MCF 10A (cell line): ENCODE data around the gene NECTIN4. TPM values are rescaled to one million over a fixed set of nuclear protein-coding genes. Genes with fewer than 3 reads are reported as not detected.

ENCODE experiments used
- BruUV-seq: library from RNA; stranded (reverse); fragments of 400-500 nt; replicated peaks from 2 replicates; lab custom pipeline; 2021; lab: Mats Ljungman, UMichigan
- CTCF ChIA-PET: fragments of 300-600 bp; sonication (Branson Sonifier 250); formaldehyde crosslinking; extraction: SDS; loops from one replicate; lab custom pipeline; 2021; ENCODE audit warnings: antibody characterized with exemption, inconsistent platforms; lab: Yijun Ruan, JAX
- POLR2A ChIA-PET: fragments of 300-600, 350-650 bp; sonication (Branson Sonifier 250); formaldehyde crosslinking; extraction: SDS; loops from one replicate; lab custom pipeline; 2020; ENCODE audit warnings: antibody characterized with exemption, inconsistent platforms; lab: Yijun Ruan, JAX
- DNase-seq: peaks from one replicate; pipeline ENCODE4 v3.0.0-alpha.2; 2018; ENCODE audit not compliant: unreplicated experiment
- H3K27ac Mint-ChIP-seq: one replicate; pipeline ENCODE4 v1.8.0; 2022; ENCODE audit warnings: mild to moderate bottlenecking, low read depth, mixed read lengths; ENCODE audit not compliant: unreplicated experiment
- H3K27me3 Mint-ChIP-seq: one replicate; pipeline ENCODE4 v1.8.0; 2022; ENCODE audit warnings: mixed read lengths; ENCODE audit not compliant: insufficient read depth, unreplicated experiment
- H3K36me3 Mint-ChIP-seq: one replicate; pipeline ENCODE4 v1.8.0; 2022; ENCODE audit warnings: mild to moderate bottlenecking, moderate library complexity, mixed read lengths; ENCODE audit not compliant: insufficient read depth, unreplicated experiment
- H3K4me1 Mint-ChIP-seq: one replicate; pipeline ENCODE4 v1.8.0; 2022; ENCODE audit warnings: mixed read lengths; ENCODE audit not compliant: insufficient read depth, unreplicated experiment
- H3K4me3 Mint-ChIP-seq: one replicate; pipeline ENCODE4 v1.8.0; 2022; ENCODE audit warnings: mild to moderate bottlenecking, moderate library complexity, mixed read lengths; ENCODE audit not compliant: unreplicated experiment
- H3K9me3 Mint-ChIP-seq: one replicate; pipeline ENCODE4 v1.8.0; 2022; ENCODE audit warnings: mixed read lengths; ENCODE audit not compliant: unreplicated experiment
- intact Hi-C: fragments of 100-400 bp; cut with micrococcal nuclease; formaldehyde crosslinking; loops from 2 replicates; pipeline ENCODE4 v1.14.1; 2022
- total RNA-seq: library from RNA; stranded (reverse); gene quantifications from 2 replicates; pipeline ENCODE4 v1.2.3, GENCODE V29; 2022
- TF ChIP-seq, protein P1 (sequence below): fragments of 200-600 bp; IDR thresholded peaks from one replicate; pipeline ENCODE4 v1.8.0; 2022; ENCODE audit warnings: antibody characterized with exemption, mild to moderate bottlenecking; ENCODE audit not compliant: unreplicated experiment

NECTIN4 gene
- total RNA-seq, 1 experiment from 2014 or later: 7.0 TPM

GRCh38 chr1:161095230-161095629 lies 5.9 kb upstream of the NECTIN4 start:
- Mint-ChIP-seq H3K27ac (no peak overlapping the region), H3K9me3 (no peaks in the 10 kb centered on the region), H3K4me1 (peaks cover 49% of the 10 kb centered on the region), H3K27me3 (no peaks in the 10 kb centered on the region), H3K4me3 (no peak overlapping the region), H3K36me3 (peaks cover 23% of the 10 kb centered on the region)
- no TSS peak for BruUV-seq
- intact Hi-C loops: loop anchor here (5.0 kb wide), 1 partner anchor 258 kb away; no protein-coding TSS in a partner anchor
- TF ChIP-seq, protein P1, sequence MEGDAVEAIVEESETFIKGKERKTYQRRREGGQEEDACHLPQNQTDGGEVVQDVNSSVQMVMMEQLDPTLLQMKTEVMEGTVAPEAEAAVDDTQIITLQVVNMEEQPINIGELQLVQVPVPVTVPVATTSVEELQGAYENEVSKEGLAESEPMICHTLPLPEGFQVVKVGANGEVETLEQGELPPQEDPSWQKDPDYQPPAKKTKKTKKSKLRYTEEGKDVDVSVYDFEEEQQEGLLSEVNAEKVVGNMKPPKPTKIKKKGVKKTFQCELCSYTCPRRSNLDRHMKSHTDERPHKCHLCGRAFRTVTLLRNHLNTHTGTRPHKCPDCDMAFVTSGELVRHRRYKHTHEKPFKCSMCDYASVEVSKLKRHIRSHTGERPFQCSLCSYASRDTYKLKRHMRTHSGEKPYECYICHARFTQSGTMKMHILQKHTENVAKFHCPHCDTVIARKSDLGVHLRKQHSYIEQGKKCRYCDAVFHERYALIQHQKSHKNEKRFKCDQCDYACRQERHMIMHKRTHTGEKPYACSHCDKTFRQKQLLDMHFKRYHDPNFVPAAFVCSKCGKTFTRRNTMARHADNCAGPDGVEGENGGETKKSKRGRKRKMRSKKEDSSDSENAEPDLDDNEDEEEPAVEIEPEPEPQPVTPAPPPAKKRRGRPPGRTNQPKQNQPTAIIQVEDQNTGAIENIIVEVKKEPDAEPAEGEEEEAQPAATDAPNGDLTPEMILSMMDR: no peak
- ChIA-PET POLR2A (interaction anchor here (0.6 to 6.7 kb wide), 8 partner anchors 10 to 85 kb away, joined by 3 to 91 read pairs (median 9); partner anchors contain the start of genes F11R, NIT1, PFDN2 and USF1), CTCF (interaction anchor here (1.4 to 10.3 kb wide), 5 partner anchors 8 to 77 kb away, joined by 4 to 331 read pairs (median 58); partner anchors contain the start of genes ARHGAP30, NECTIN4 and USF1)
- no peak for DNase-seq

- BruUV-seq: no TSS peak
- no peaks in the 10 kb centered on the region for H3K27me3 Mint-ChIP-seq
- H3K4me1 Mint-ChIP-seq: peaks cover 49% of the 10 kb centered on the region
- H3K4me3 Mint-ChIP-seq: no peak overlapping the region
- CTCF ChIA-PET: interaction anchor here (0.7 to 10.3 kb wide), 6 partner anchors 8 to 142 kb away, joined by 3 to 331 read pairs (median 32); partner anchors contain the start of genes ARHGAP30, NECTIN4 and USF1
- no peak overlapping the region for H3K27ac Mint-ChIP-seq
- POLR2A ChIA-PET: interaction anchor here (1.2 to 1.8 kb wide), 2 partner anchors 20 to 74 kb away, joined by 3 to 9 read pairs; partner anchors contain the start of gene F11R
- TF ChIP-seq, protein P1: no peak
- peaks cover 16% of the 10 kb centered on the region for H3K36me3 Mint-ChIP-seq
- intact Hi-C loops: no loop called here
- no peak for DNase-seq
- H3K9me3 Mint-ChIP-seq: no peaks in the 10 kb centered on the region
Measured at GRCh38 chr1:161094481-161094880, 5.1 kb upstream of the NECTIN4 start.

DNA sequence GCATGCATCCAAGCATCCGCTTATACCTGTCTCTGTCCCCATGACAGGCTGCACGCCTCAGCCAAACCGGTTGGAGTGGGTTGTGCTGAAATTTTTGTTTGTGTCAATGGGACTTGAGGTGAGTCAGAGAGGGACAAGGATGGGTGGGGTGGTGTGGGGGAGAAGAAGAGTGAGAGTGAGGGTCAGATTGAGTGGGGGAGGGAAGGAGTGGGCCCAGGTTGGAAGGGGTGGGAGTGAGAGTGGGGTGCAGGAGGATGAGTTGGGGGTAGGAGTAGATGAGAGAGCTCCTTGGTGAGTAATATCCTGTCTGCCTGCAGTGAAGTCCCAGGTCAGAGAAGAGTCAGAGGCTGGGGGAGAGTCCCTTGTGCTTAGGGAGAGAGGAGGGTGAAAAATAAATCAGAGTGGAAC lies 3.3 kb upstream of the NECTIN4 start:
- Mint-ChIP-seq H3K4me3 (no peak overlapping the region), H3K4me1 (peaks cover 49% of the 10 kb centered on the region), H3K27ac (no peak overlapping the region), H3K36me3 (peaks cover 5% of the 10 kb centered on the region), H3K9me3 (no peaks in the 10 kb centered on the region), H3K27me3 (no peaks in the 10 kb centered on the region)
- TF ChIP-seq, protein P1: no peak
- peak; percentile 59 for DNase-seq
- POLR2A ChIA-PET: interaction anchor here (0.7 to 1.2 kb wide), 2 partner anchors 19 to 858 kb away, joined by 3 read pairs; no protein-coding TSS in a partner anchor
- BruUV-seq: no TSS peak
- intact Hi-C loops: no loop called here
- CTCF ChIA-PET: interaction anchor here (0.6 to 10.3 kb wide), 7 partner anchors 12 to 442 kb away, joined by 3 to 331 read pairs (median 3); partner anchors contain the start of gene ARHGAP30

- Mint-ChIP-seq H3K4me3 (no peak overlapping the region), H3K9me3 (no peaks in the 10 kb centered on the region), H3K27me3 (no peaks in the 10 kb centered on the region), H3K27ac (no peak overlapping the region), H3K36me3 (no peaks in the 10 kb centered on the region), H3K4me1 (peaks cover 42% of the 10 kb centered on the region)
- DNase-seq: no peak
- CTCF ChIA-PET: interaction anchor here (1.3 to 10.3 kb wide), 2 partner anchors 21 to 32 kb away, joined by 5 to 331 read pairs; partner anchors contain the start of gene ARHGAP30
- intact Hi-C loops: no loop called here
- BruUV-seq: no TSS peak
- POLR2A ChIA-PET: interaction anchor here (1.0 to 1.2 kb wide), 2 partner anchors 18 to 74 kb away, joined by 3 to 4 read pairs; partner anchors contain the start of gene PPOX
- TF ChIP-seq, protein P1: no peak
Measured at GRCh38 chr1:161091796-161092507, 2.6 kb upstream of the NECTIN4 start.
